Activated CD4-positive, alpha-beta memory T cell treated with anti-CD3 and anti-CD28 coated beads, Interleukin-2, amount 10 ng/mL, durations not matched to agents 7 days and 5 days (primary cell): ENCODE measurements around the gene FKBP5. TPM values are rescaled to one million over a fixed set of nuclear protein-coding genes. Genes with fewer than 3 reads are reported as not detected.
"Not testable (repeated sequence)": the region's sequence is repeated elsewhere in the genome, so short reads cannot be mapped to it uniquely, and the experiment has no call there.

Source experiments
- CTCF ChIA-PET: fragments of 350-600 bp; sonication (Branson Sonifier 250); formaldehyde crosslinking; loops from one replicate; lab custom pipeline; 2021; ENCODE audit warnings: antibody characterized with exemption, inconsistent platforms; lab: Charles Lee
- POLR2A ChIA-PET: fragments of 350-600 bp; sonication (Branson Sonifier 250); formaldehyde crosslinking; loops from one replicate; lab custom pipeline; 2021; ENCODE audit warnings: antibody characterized with exemption; lab: Charles Lee
- DNase-seq: peaks from one replicate; pipeline ENCODE4 v3.0.0-alpha.2; 2020
- H3K27ac Mint-ChIP-seq: one replicate; pipeline ENCODE4 v1.8.0; 2021; ENCODE audit warnings: mild to moderate bottlenecking, mixed read lengths
- H3K27me3 Mint-ChIP-seq: one replicate; pipeline ENCODE4 v1.8.0; 2021; ENCODE audit warnings: mixed read lengths
- H3K36me3 Mint-ChIP-seq: one replicate; pipeline ENCODE4 v1.8.0; 2021; ENCODE audit warnings: low read depth, mixed read lengths
- H3K4me1 Mint-ChIP-seq: one replicate; pipeline ENCODE4 v1.8.0; 2021; ENCODE audit warnings: mixed read lengths
- H3K4me3 Mint-ChIP-seq: one replicate; pipeline ENCODE4 v1.8.0; 2021; ENCODE audit warnings: mild to moderate bottlenecking, mixed read lengths
- H3K9me3 Mint-ChIP-seq: one replicate; pipeline ENCODE4 v1.8.0; 2021; ENCODE audit warnings: mixed read lengths
- total RNA-seq, 2 experiments: library from RNA; stranded (reverse); gene quantifications; one replicate each; pipeline ENCODE4 v1.2.3, GENCODE V29; 2021

FKBP5 gene
- total RNA-seq, 2 experiments from 2014 or later = 51.1 to 51.5 TPM

DNA sequence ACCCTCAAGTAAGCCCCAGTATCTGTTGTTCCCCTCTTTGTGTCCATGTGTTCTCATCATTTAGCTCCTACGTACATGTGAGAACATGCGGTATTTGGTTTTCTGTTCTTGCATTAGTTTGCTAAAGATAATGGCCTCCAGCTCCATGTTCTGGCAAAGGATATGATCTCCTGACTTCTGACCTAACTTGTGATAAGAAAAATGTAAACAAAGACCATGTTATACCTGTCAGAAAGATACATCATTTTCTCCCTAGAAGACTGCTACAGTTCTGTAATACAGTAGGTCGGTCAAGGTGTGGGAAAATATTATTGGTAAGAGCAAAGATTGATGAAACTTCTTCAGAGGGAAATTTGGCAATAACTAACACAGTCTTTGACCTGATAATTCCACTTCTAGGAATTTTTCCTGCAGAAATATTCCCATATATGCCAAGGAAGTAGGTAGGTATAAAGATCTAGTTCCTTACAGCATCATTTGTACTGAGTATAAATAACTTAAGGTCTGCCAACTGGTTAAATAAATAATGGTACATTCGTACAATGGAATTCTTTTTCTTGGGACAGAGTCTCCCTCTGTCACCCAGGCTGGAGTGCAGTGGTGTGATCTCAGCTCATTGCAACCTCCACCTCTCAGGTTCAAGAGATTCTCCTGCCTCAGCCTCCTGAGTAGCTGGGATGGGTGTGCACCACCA, 19.1 kb upstream of the FKBP5 start:
- peaks cover 3% of the 10 kb centered on the region for H3K36me3 Mint-ChIP-seq
- H3K27ac Mint-ChIP-seq = no peak overlapping the region
- H3K4me1 Mint-ChIP-seq = peaks cover 14% of the 10 kb centered on the region
- no peaks in the 10 kb centered on the region for H3K27me3 Mint-ChIP-seq
- no peak overlapping the region for H3K4me3 Mint-ChIP-seq
- H3K9me3 Mint-ChIP-seq = peaks cover 8% of the 10 kb centered on the region
- DNase-seq = no peak
- POLR2A ChIA-PET = no interaction called here
- CTCF ChIA-PET = no interaction called here

GRCh38 chr6:35706468-35706867, 17.8 kb upstream of the FKBP5 start:
- DNase-seq = no peak
- CTCF ChIA-PET = no interaction called here
- Mint-ChIP-seq H3K36me3 (peaks cover 3% of the 10 kb centered on the region), H3K4me1 (peaks cover 14% of the 10 kb centered on the region), H3K9me3 (peaks cover 8% of the 10 kb centered on the region), H3K4me3 (no peak overlapping the region), H3K27ac (no peak overlapping the region), H3K27me3 (no peaks in the 10 kb centered on the region)
- POLR2A ChIA-PET = no interaction called here

DNA sequence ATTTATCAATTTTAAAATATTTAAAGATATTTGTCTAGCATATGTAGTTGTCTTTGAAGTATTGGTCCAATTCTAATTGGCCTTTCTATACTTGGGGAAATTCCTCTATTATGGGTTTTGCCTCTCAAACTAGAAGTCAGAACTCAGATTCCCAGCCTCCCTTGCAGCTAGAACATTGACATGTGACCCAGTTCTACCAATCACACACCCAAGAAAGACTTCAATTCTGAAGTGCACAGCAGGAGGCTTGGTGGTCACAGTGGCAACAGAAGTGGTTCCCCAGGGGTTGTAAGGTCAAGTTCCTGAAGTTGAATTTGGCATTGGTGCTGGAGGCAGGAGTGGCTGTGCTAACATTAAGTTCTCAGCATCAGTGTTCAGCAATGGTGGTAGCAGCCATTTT, 14.8 kb upstream of the FKBP5 start:
- Mint-ChIP-seq H3K9me3 (peaks cover 4% of the 10 kb centered on the region), H3K27me3 (no peaks in the 10 kb centered on the region), H3K4me3 (no peak overlapping the region), H3K36me3 (peaks cover 3% of the 10 kb centered on the region), H3K27ac (no peak overlapping the region), H3K4me1 (peaks cover 1% of the 10 kb centered on the region)
- ChIA-PET POLR2A (interaction anchor here (1.0 kb wide), 1 partner anchor 25 kb away, joined by 4 read pairs; no protein-coding TSS in a partner anchor), CTCF (no interaction called here)
- no peak for DNase-seq

GRCh38 chr6:35698858-35699257, 10.1 kb upstream of the FKBP5 start:
- ChIA-PET POLR2A (interaction anchor here (1.4 kb wide), 1 partner anchor 9 kb away, joined by 3 read pairs; no protein-coding TSS in a partner anchor), CTCF (interaction anchor here (2.2 kb wide), 1 partner anchor 37 kb away, joined by 5 read pairs; no protein-coding TSS in a partner anchor)
- Mint-ChIP-seq H3K4me3 (no peak overlapping the region), H3K36me3 (peaks cover 3% of the 10 kb centered on the region), H3K27ac (no peak overlapping the region), H3K27me3 (no peaks in the 10 kb centered on the region), H3K4me1 (peaks cover 3% of the 10 kb centered on the region), H3K9me3 (peaks cover under 1% of the 10 kb centered on the region)
- no peak for DNase-seq

- H3K27me3 Mint-ChIP-seq, H3K9me3 Mint-ChIP-seq, DNase-seq, H3K36me3 Mint-ChIP-seq, H3K4me1 Mint-ChIP-seq, H3K27ac Mint-ChIP-seq, H3K4me3 Mint-ChIP-seq: not testable (repeated sequence)
- CTCF ChIA-PET = interaction anchor here (2.2 kb wide), 1 partner anchor 38 kb away, joined by 5 read pairs; no protein-coding TSS in a partner anchor
- POLR2A ChIA-PET = interaction anchor here (1.4 kb wide), 1 partner anchor 9 kb away, joined by 3 read pairs; no protein-coding TSS in a partner anchor
These were observed 9.7 kb upstream of the FKBP5 start for GRCh38 chr6:35698430-35698829.

- Mint-ChIP-seq H3K4me1 (peaks cover 3% of the 10 kb centered on the region), H3K9me3 (no peaks in the 10 kb centered on the region), H3K27me3 (no peaks in the 10 kb centered on the region), H3K4me3 (no peak overlapping the region), H3K27ac (no peak overlapping the region), H3K36me3 (peaks cover 2% of the 10 kb centered on the region)
- ChIA-PET CTCF (no interaction called here), POLR2A (no interaction called here)
- DNase-seq = no peak
These were observed 5.7 kb upstream of the FKBP5 start for GRCh38 chr6:35694462-35694861.

DNA sequence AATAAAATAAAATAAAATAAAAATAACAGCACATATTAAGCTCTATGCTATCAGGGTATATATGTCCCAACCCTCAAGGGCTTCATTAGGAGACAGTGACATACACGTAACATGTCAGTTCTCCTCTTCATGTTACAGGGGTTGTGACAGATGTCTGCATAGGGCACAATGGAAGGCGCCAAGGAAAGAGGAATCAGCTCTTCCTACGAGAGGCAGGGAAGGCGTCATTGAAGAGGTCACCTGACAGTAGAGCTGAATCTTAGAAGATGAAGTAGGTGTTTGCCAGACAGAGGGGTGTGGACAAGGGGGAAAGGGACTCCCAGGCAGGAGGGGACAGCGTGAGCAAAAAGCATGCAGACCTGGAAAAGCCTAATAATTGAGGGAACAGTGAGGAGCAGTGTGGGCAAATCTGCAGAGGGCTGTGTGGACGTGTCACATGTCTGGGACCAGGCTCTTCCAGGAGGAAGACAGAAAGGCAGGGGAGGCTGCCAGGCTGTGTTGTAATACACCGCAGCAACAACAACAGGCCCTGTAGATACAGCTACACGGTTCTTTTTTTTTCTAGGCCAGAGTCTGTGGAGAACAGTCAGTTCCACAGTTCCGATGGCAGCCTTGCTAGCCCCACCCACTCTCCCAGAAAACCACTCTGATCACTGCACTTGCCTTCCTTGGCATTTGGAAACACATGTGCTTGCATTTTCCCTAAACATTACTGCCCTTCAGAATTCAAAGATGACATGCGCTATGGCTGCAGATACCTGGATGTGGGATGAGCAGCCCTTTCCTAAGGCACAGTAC, 2.5 kb upstream of the FKBP5 start:
- peaks cover 17% of the 10 kb centered on the region for H3K4me1 Mint-ChIP-seq
- POLR2A ChIA-PET = interaction anchor here (5.3 kb wide), 1 partner anchor 41 kb away, joined by 36 read pairs; no protein-coding TSS in a partner anchor

GRCh38 chr6:35690484-35690883, 1.8 kb upstream of the FKBP5 start:
- Mint-ChIP-seq H3K36me3 (peaks cover 2% of the 10 kb centered on the region), H3K4me3 (no peak overlapping the region), H3K27ac (no peak overlapping the region), H3K9me3 (no peaks in the 10 kb centered on the region), H3K4me1 (peaks cover 17% of the 10 kb centered on the region), H3K27me3 (no peaks in the 10 kb centered on the region)
- DNase-seq = no peak
- CTCF ChIA-PET = interaction anchor here (0.6 to 1.6 kb wide), 3 partner anchors 32 to 219 kb away, joined by 3 read pairs; no protein-coding TSS in a partner anchor
- POLR2A ChIA-PET = interaction anchor here (5.3 kb wide), 1 partner anchor 42 kb away, joined by 36 read pairs; no protein-coding TSS in a partner anchor

More for the DNA sequence above, 2.5 kb upstream of the FKBP5 start:
- Mint-ChIP-seq H3K4me3 (no peak overlapping the region), H3K27ac (no peak overlapping the region), H3K36me3 (peaks cover 2% of the 10 kb centered on the region), H3K27me3 (no peaks in the 10 kb centered on the region), H3K9me3 (no peaks in the 10 kb centered on the region)
- CTCF ChIA-PET = interaction anchor here (0.6 kb wide), 1 partner anchor 32 kb away, joined by 3 read pairs; no protein-coding TSS in a partner anchor
- DNase-seq = no peak

DNA sequence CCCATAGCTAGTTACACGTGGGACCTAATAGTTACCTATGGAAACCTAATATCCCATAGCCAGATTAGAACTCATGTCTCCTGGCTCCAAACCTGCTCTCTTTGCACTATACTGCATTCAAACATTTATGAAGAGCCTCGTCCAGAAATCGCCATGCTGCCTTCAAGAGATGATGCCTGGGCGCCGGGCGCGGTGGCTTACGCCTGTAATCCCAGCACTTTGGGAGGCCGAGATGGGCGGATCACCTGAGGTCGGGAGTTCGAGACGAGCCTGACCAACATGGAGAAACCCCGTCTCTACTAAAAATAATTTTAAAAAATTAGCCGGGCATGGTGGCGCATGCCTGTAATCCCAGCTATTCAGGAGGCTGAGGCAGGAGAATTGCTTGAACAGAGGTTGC, 1.3 kb upstream of the FKBP5 start:
- H3K27ac Mint-ChIP-seq, H3K36me3 Mint-ChIP-seq, H3K9me3 Mint-ChIP-seq, H3K27me3 Mint-ChIP-seq, DNase-seq: not testable (repeated sequence)
- H3K4me3 Mint-ChIP-seq = peak overlapping the region; percentile 39
- H3K4me1 Mint-ChIP-seq = peaks cover 18% of the 10 kb centered on the region
- ChIA-PET CTCF (interaction anchor here (0.7 to 1.6 kb wide), 2 partner anchors 37 to 219 kb away, joined by 3 read pairs; no protein-coding TSS in a partner anchor), POLR2A (interaction anchor here (1.2 to 5.3 kb wide), 3 partner anchors 9 to 42 kb away, joined by 3 to 36 read pairs (median 3); no protein-coding TSS in a partner anchor)

- Mint-ChIP-seq H3K4me1 (peaks cover 15% of the 10 kb centered on the region), H3K27me3 (no peaks in the 10 kb centered on the region), H3K4me3 (peak overlapping the region; percentile 90), H3K27ac (peak overlapping the region; percentile 82), H3K36me3 (no peaks in the 10 kb centered on the region), H3K9me3 (no peaks in the 10 kb centered on the region)
- ChIA-PET CTCF (interaction anchor here (0.8 to 2.1 kb wide), 6 partner anchors 18 to 110 kb away, joined by 3 to 24 read pairs (median 6); partner anchors contain the start of gene ARMC12), POLR2A (interaction anchor here (0.7 to 5.3 kb wide), 23 partner anchors 7 to 385 kb away, joined by 3 to 36 read pairs (median 3); no protein-coding TSS in a partner anchor)
- peak; percentile 68 for DNase-seq
These were observed 784 bp downstream of the FKBP5 start for GRCh38 chr6:35687658-35688604.

- Mint-ChIP-seq H3K4me1 (peaks cover 20% of the 10 kb centered on the region), H3K36me3 (peaks cover 4% of the 10 kb centered on the region), H3K9me3 (no peaks in the 10 kb centered on the region), H3K27ac (peak overlapping the region; percentile 82), H3K27me3 (no peaks in the 10 kb centered on the region), H3K4me3 (peak overlapping the region; percentile 90)
- POLR2A ChIA-PET = interaction anchor here (0.7 to 5.3 kb wide), 24 partner anchors 9 to 384 kb away, joined by 3 to 36 read pairs (median 4); no protein-coding TSS in a partner anchor
- CTCF ChIA-PET = interaction anchor here (0.8 to 2.1 kb wide), 7 partner anchors 17 to 109 kb away, joined by 3 to 24 read pairs (median 3); partner anchors contain the start of gene ARMC12
- DNase-seq = no peak
These were observed 1.7 kb downstream of the FKBP5 start for GRCh38 chr6:35686873-35687555.
